Suppressor macrophage treated with lipopolysaccharide for 4 hours (primary cell): ENCODE measurements around the gene BHMT.

ENCODE experiments used
- DNase-seq: peaks from one replicate; pipeline ENCODE4 v3.0.0-alpha.2; 2020

The BHMT gene

GRCh38 chr5:79111387-79111959 is at the start of gene BHMT:
Gene BHMT, plus strand, starts transcription at chr5:79111809. Its CDS starts 77 bp downstream, at chr5:79111886.
- DNase-seq = no peak

- no peak for DNase-seq
These were observed 49.2 kb upstream of the BHMT start for GRCh38 chr5:79062436-79062835.

GRCh38 chr5:79069488-79070349 is 41.9 kb upstream of the BHMT start, which contains the start of the genes BHMT2 and DMGDH:
Gene BHMT2, plus strand, starts transcription at chr5:79069767. Its CDS starts 16 bp downstream, at chr5:79069783.
Gene DMGDH, minus strand, starts transcription at chr5:79069674. Its CDS starts 54 bp downstream, at chr5:79069620.
- DNase-seq = peak; percentile 5

- no peak for DNase-seq
These were observed 41.3 kb upstream of the BHMT start for GRCh38 chr5:79070350-79070667.

- peak; percentile 1 for DNase-seq
These were observed 37.0 kb upstream of the BHMT start for GRCh38 chr5:79074641-79075040.

- no peak for DNase-seq
These were observed 35.8 kb upstream of the BHMT start for GRCh38 chr5:79075646-79076426.

GRCh38 chr5:79076819-79077218 is 34.8 kb upstream of the BHMT start:
- DNase-seq = no peak

- no peak for DNase-seq
These were observed 33.8 kb upstream of the BHMT start for GRCh38 chr5:79077680-79078365.

- no peak for DNase-seq
These were observed 30.8 kb upstream of the BHMT start for GRCh38 chr5:79080804-79081203.

- DNase-seq = no peak
These were observed 29.8 kb upstream of the BHMT start for GRCh38 chr5:79081779-79082178.

- no peak for DNase-seq
These were observed 25.5 kb upstream of the BHMT start for GRCh38 chr5:79086116-79086515.

GRCh38 chr5:79088507-79088906 is 23.1 kb upstream of the BHMT start:
- DNase-seq = no peak

- no peak for DNase-seq
These were observed 20.5 kb upstream of the BHMT start for GRCh38 chr5:79091064-79091463.

GRCh38 chr5:79093762-79094161 is 17.8 kb upstream of the BHMT start:
- DNase-seq = no peak

- DNase-seq = no peak
These were observed 5.7 kb upstream of the BHMT start for GRCh38 chr5:79105868-79106267.

- DNase-seq = peak; percentile 88
These were observed 4.4 kb upstream of the BHMT start for GRCh38 chr5:79107020-79107796.

GRCh38 chr5:79108086-79108485 is 3.5 kb upstream of the BHMT start:
- no peak for DNase-seq

- no peak for DNase-seq
These were observed 2.8 kb upstream of the BHMT start for GRCh38 chr5:79108792-79109191.

GRCh38 chr5:79109527-79110492 is 1.8 kb upstream of the BHMT start:
- DNase-seq = peak; percentile 65

- no peak for DNase-seq
These were observed 522 bp downstream of the BHMT start for GRCh38 chr5:79111960-79112702.
